ENCODE results near the gene PDGFRA. TPM values are rescaled to one million over a fixed set of nuclear protein-coding genes. Genes with fewer than 3 reads are reported as not detected.

The PDGFRA gene
- total RNA-seq, 1 experiment from 2014 or later: 6.8 TPM

- Histone ChIP-seq H2BK12ac (ENCODE audit: insufficient read length, low read depth, low read length) (no peak overlapping the region), H2BK5ac (ENCODE audit: insufficient read length, low read length) (no peak overlapping the region), H3K18ac (ENCODE audit: insufficient read length, low read depth, low read length) (no peak overlapping the region), H2BK120ac (ENCODE audit: low read depth, low read length, poor library complexity, severe bottlenecking) (no peak overlapping the region), H2AK5ac (ENCODE audit: insufficient read length, low read length) (no peak overlapping the region), H4K5ac (ENCODE audit: insufficient read length, low read depth, low read length) (no peak overlapping the region), H2AFZ (ENCODE audit: low read length) (no peak overlapping the region), H3K23me2 (ENCODE audit: insufficient read length, low read depth, low read length, poor library complexity, severe bottlenecking) (no peaks in the 10 kb centered on the region), H4K91ac (ENCODE audit: insufficient read length, low read depth, low read length) (no peak overlapping the region), H4K8ac (replicated peaks; ENCODE audit: insufficient read length, low read depth, low read length) (no peak overlapping the region), H3K9ac (ENCODE audit: extremely low read depth, insufficient read length, low read length) (no peak overlapping the region), H2BK20ac (ENCODE audit: low read depth, low read length, poor library complexity, severe bottlenecking) (no peak overlapping the region), H4K20me1 (ENCODE audit: control insufficient read depth, insufficient read depth, insufficient read length) (no peaks in the 10 kb centered on the region), H2BK15ac (ENCODE audit: low read depth, low read length) (no peak overlapping the region), H3K23ac (ENCODE audit: insufficient read length, low read depth, low read length) (no peak overlapping the region), H3K9me3 (ENCODE audit: control insufficient read depth, low read depth, low read length) (peaks cover 20% of the 10 kb centered on the region), H3K4me2 (ENCODE audit: insufficient read depth, insufficient read length, low read length) (no peak overlapping the region), H3K27me3 (ENCODE audit: insufficient read depth, low read length) (no peaks in the 10 kb centered on the region), H3K79me1 (ENCODE audit: insufficient read depth, low read depth, low read length, poor library complexity, severe bottlenecking) (no peaks in the 10 kb centered on the region), H3K4ac (ENCODE audit: low read depth, low read length) (no peak overlapping the region), H3K4me1 (ENCODE audit: insufficient read depth, low read length) (peaks cover 10% of the 10 kb centered on the region), H3K56ac (ENCODE audit: insufficient read length, low read depth, low read length) (no peak overlapping the region), H3T11ph (ENCODE audit: low read length) (no peak overlapping the region), H3K27ac (ENCODE audit: insufficient read length, low read depth, low read length) (no peak overlapping the region), H3K14ac (ENCODE audit: insufficient read depth, low read length) (no peak overlapping the region), H3K79me2 (ENCODE audit: insufficient read depth, low read length) (no peaks in the 10 kb centered on the region)
- H3K27me3 Mint-ChIP-seq (ENCODE audit: low read depth): peaks cover 3% of the 10 kb centered on the region
- H3K4me3 Mint-ChIP-seq: no peak overlapping the region
- H3K9me3 Mint-ChIP-seq: peaks cover 29 to 50% of the 10 kb centered on the region in 2 experiments
- H3K4me1 Mint-ChIP-seq: peaks cover 25 to 31% of the 10 kb centered on the region in 2 experiments
- no peak for DNase-seq
- H3K27ac Mint-ChIP-seq: no peak overlapping the region; a peak in 1 of 7 replicates
- H3K36me3 Mint-ChIP-seq (ENCODE audit: insufficient read depth in 1 of 3, low read depth in 3 of 3): peaks cover 40 to 46% (median 45%) of the 10 kb centered on the region in 3 experiments
- TF ChIP-seq CTCF (conservative IDR thresholded peaks at IDR 0.05): no peak
- no CpG with 5 or more reads among the region's 6 CpGs for WGBS (ENCODE audit: extremely low coverage, insufficient read length, low lambda C conversion rate)
These were observed 52.1 kb downstream of the PDGFRA start for GRCh38 chr4:54281054-54281766.
